Measurements from ENCODE around the gene SYNDIG1.

SYNDIG1 gene

GRCh38 chr20:24469116-24469893 lies at the start of gene SYNDIG1:
Gene SYNDIG1, plus strand, starts transcription at chr20:24469629. Its CDS starts 73,469 bp downstream, at chr20:24543098.
- no peak for TF ChIP-seq CTCF (IDR thresholded peaks at IDR 0.05; ENCODE audit: control insufficient read depth, extremely low read depth, insufficient read depth)
- no peak within 1 kb of the TSS for H3K4me3 ChIP-seq (ENCODE audit: low read depth, low read length)
- DNase-seq (ENCODE audit: low read depth), result no peak

GRCh38 chr20:24419786-24420185 lies 49.6 kb upstream of the SYNDIG1 start:
- DNase-seq (ENCODE audit: low read depth), result no peak
- H3K4me3 ChIP-seq (ENCODE audit: low read depth, low read length), result no peak overlapping the region
- TF ChIP-seq CTCF (IDR thresholded peaks at IDR 0.05; ENCODE audit: control insufficient read depth, extremely low read depth, insufficient read depth), result no peak

GRCh38 chr20:24420567-24420966 lies 48.9 kb upstream of the SYNDIG1 start:
- TF ChIP-seq CTCF (IDR thresholded peaks at IDR 0.05; ENCODE audit: control insufficient read depth, extremely low read depth, insufficient read depth), result no peak
- no peak overlapping the region for H3K4me3 ChIP-seq (ENCODE audit: low read depth, low read length)
- DNase-seq (ENCODE audit: low read depth), result no peak

- no peak for DNase-seq (ENCODE audit: low read depth)
- TF ChIP-seq CTCF (IDR thresholded peaks at IDR 0.05; ENCODE audit: control insufficient read depth, extremely low read depth, insufficient read depth), result no peak
- H3K4me3 ChIP-seq (ENCODE audit: low read depth, low read length), result no peak overlapping the region
Observed at GRCh38 chr20:24421071-24421470, 48.4 kb upstream of the SYNDIG1 start.

GRCh38 chr20:24422091-24422760 lies 47.2 kb upstream of the SYNDIG1 start:
- no peak for TF ChIP-seq CTCF (IDR thresholded peaks at IDR 0.05; ENCODE audit: control insufficient read depth, extremely low read depth, insufficient read depth)
- no peak for DNase-seq (ENCODE audit: low read depth)
- no peak overlapping the region for H3K4me3 ChIP-seq (ENCODE audit: low read depth, low read length)

GRCh38 chr20:24423390-24424313 lies 45.8 kb upstream of the SYNDIG1 start:
- TF ChIP-seq CTCF (IDR thresholded peaks at IDR 0.05; ENCODE audit: control insufficient read depth, extremely low read depth, insufficient read depth), result no peak
- DNase-seq (ENCODE audit: low read depth), result no peak
- no peak overlapping the region for H3K4me3 ChIP-seq (ENCODE audit: low read depth, low read length)
